G401.6 (cell line): ENCODE measurements around the gene NANOS3.

Experiments used
- FAIRE-seq: peaks from 2 replicates; lab custom pipeline; 2012; peaks lifted over from hg19 to GRCh38; lab: Jason Lieb, UNC

Gene NANOS3

GRCh38 chr19:13885826-13886365 lies 9.0 kb downstream of the NANOS3 start:
- FAIRE-seq, result no peak

- no peak for FAIRE-seq
These were observed 10.1 kb downstream of the NANOS3 start for GRCh38 chr19:13887018-13887436.

- FAIRE-seq, result no peak
These were observed 10.6 kb downstream of the NANOS3 start for GRCh38 chr19:13887517-13887916.

- FAIRE-seq, result no peak
These were observed 11.3 kb downstream of the NANOS3 start for GRCh38 chr19:13888281-13888680.

GRCh38 chr19:13890136-13890535 lies 13.2 kb downstream of the NANOS3 start:
- FAIRE-seq, result no peak

GRCh38 chr19:13892870-13893269 lies 15.9 kb downstream of the NANOS3 start:
- no peak for FAIRE-seq

- no peak for FAIRE-seq
These were observed 17.6 kb downstream of the NANOS3 start for GRCh38 chr19:13894552-13894951.

GRCh38 chr19:13896227-13896626 lies 19.3 kb downstream of the NANOS3 start:
- peak; percentile 97 for FAIRE-seq

GRCh38 chr19:13899393-13899792 lies 22.5 kb downstream of the NANOS3 start:
- no peak for FAIRE-seq

- FAIRE-seq, result no peak
These were observed 23.1 kb downstream of the NANOS3 start for GRCh38 chr19:13899912-13900584.

GRCh38 chr19:13902993-13903555 lies 26.1 kb downstream of the NANOS3 start:
- FAIRE-seq, result no peak

- FAIRE-seq, result no peak
These were observed 28.9 kb downstream of the NANOS3 start, which contains the start of the genes BRME1 and CC2D1A for GRCh38 chr19:13905634-13906520. Gene BRME1 (minus strand): TSS chr19:13906117. CDS start chr19:13904892, 1,225 bp downstream. Gene CC2D1A (plus strand): TSS chr19:13906201. CDS start chr19:13906442, 241 bp downstream.

- FAIRE-seq, result no peak
These were observed 29.6 kb downstream of the NANOS3 start for GRCh38 chr19:13906521-13906904.

GRCh38 chr19:13906910-13907309 lies 30.0 kb downstream of the NANOS3 start:
- no peak for FAIRE-seq

GRCh38 chr19:13908674-13909073 lies 31.7 kb downstream of the NANOS3 start:
- no peak for FAIRE-seq

- FAIRE-seq, result no peak
These were observed 32.5 kb downstream of the NANOS3 start for GRCh38 chr19:13909430-13909829.

- FAIRE-seq, result no peak
These were observed 36.4 kb downstream of the NANOS3 start for GRCh38 chr19:13913352-13913751.

GRCh38 chr19:13914777-13915176 lies 37.8 kb downstream of the NANOS3 start:
- FAIRE-seq, result no peak

- FAIRE-seq, result no peak
These were observed 41.0 kb downstream of the NANOS3 start for GRCh38 chr19:13917888-13918406.

- FAIRE-seq, result no peak
These were observed 41.9 kb downstream of the NANOS3 start for GRCh38 chr19:13918726-13919411.

- no peak for FAIRE-seq
These were observed 43.6 kb downstream of the NANOS3 start for GRCh38 chr19:13920524-13920923.
